Skeletal muscle tissue (tissue), 4 donors: ENCODE results near the gene ZFHX3. TPM values are rescaled to one million over a fixed set of nuclear protein-coding genes. Genes with fewer than 3 reads are reported as not detected.

Experiments
- H3K27ac ChIP-seq: one replicate; pipeline ENCODE4 v1.7.0; 2013; ENCODE audit warnings: mild to moderate bottlenecking, low read depth, low read length, inconsistent platforms
- H3K27me3 ChIP-seq, 3 donors: one replicate each; pipeline ENCODE4 v1.7.0; 2013; ENCODE audit warnings: low read length in 3 of 3; ENCODE audit not compliant: control insufficient read depth in 3 of 3, insufficient read depth in 3 of 3
- H3K36me3 ChIP-seq, 3 donors: one replicate each; pipeline ENCODE4 v1.7.0; 2013; ENCODE audit warnings: low read length in 3 of 3; ENCODE audit not compliant: control insufficient read depth in 3 of 3, insufficient read depth in 3 of 3
- H3K4me1 ChIP-seq, 3 donors: one replicate each; pipeline ENCODE4 v1.7.0; 2013; ENCODE audit warnings: low read length in 3 of 3, mild to moderate bottlenecking in 3 of 3; ENCODE audit not compliant: control insufficient read depth in 3 of 3, insufficient read depth in 3 of 3
- H3K4me3 ChIP-seq, 3 donors: one replicate each; pipeline ENCODE4 v1.7.0; 2013; ENCODE audit warnings: low read length in 3 of 3
- H3K9ac ChIP-seq, 3 donors: one replicate each; pipeline ENCODE4 v1.7.0; 2013; ENCODE audit warnings: low read length in 3 of 3, mild to moderate bottlenecking in 3 of 3, moderate library complexity in 2 of 3, low read depth in 1 of 3
- H3K9me3 ChIP-seq, 3 donors: one replicate each; pipeline ENCODE4 v1.7.0; 2013; ENCODE audit warnings: low read length in 3 of 3; ENCODE audit not compliant: control insufficient read depth in 3 of 3
- total RNA-seq: library from RNA; depleted of rRNA; stranded (reverse); fragments of >200 nt; gene quantifications from one replicate; pipeline ENCODE4 v1.2.3, GENCODE V29; 2014
- donor health status: Osteomylitis.

ZFHX3 gene
- total RNA-seq, 1 donor from 2014 or later: 8.9 TPM

- H3K9me3 ChIP-seq: no peaks in the 10 kb centered on the region
- no peaks in the 10 kb centered on the region for H3K36me3 ChIP-seq
- H3K4me3 ChIP-seq: no peak overlapping the region
- H3K27ac ChIP-seq: no peak overlapping the region
- no peaks in the 10 kb centered on the region for H3K27me3 ChIP-seq
- peak overlapping the region in 1 of 3 donors; percentile 10 for H3K9ac ChIP-seq
- H3K4me1 ChIP-seq: peaks cover 14 to 36% (median 33%) of the 10 kb centered on the region in 3 donors
These were observed 120.5 kb downstream of the ZFHX3 start for GRCh38 chr16:72927199-72928089.

- no peak overlapping the region for H3K9ac ChIP-seq
- H3K27ac ChIP-seq: no peak overlapping the region
- no peaks in the 10 kb centered on the region for H3K36me3 ChIP-seq
- no peaks in the 10 kb centered on the region for H3K9me3 ChIP-seq
- H3K4me1 ChIP-seq: peaks cover 23 to 38% (median 27%) of the 10 kb centered on the region in 3 donors
- no peaks in the 10 kb centered on the region for H3K27me3 ChIP-seq
- no peak overlapping the region for H3K4me3 ChIP-seq
These were observed 121.5 kb downstream of the ZFHX3 start for GRCh38 chr16:72926177-72927070.

- Histone ChIP-seq H3K9me3 (no peaks in the 10 kb centered on the region), H3K4me1 (peaks cover 21 to 32% (median 24%) of the 10 kb centered on the region in 3 donors), H3K36me3 (no peaks in the 10 kb centered on the region), H3K27ac (no peak overlapping the region), H3K9ac (no peak overlapping the region), H3K4me3 (no peak overlapping the region), H3K27me3 (no peaks in the 10 kb centered on the region)
These were observed 122.3 kb downstream of the ZFHX3 start for GRCh38 chr16:72925631-72925979.

- no peaks in the 10 kb centered on the region for H3K27me3 ChIP-seq
- no peak overlapping the region for H3K4me3 ChIP-seq
- peaks cover 21 to 28% (median 24%) of the 10 kb centered on the region in 3 donors for H3K4me1 ChIP-seq
- H3K27ac ChIP-seq: no peak overlapping the region
- H3K9ac ChIP-seq: no peak overlapping the region
- H3K9me3 ChIP-seq: no peaks in the 10 kb centered on the region
- H3K36me3 ChIP-seq: no peaks in the 10 kb centered on the region
These were observed 122.8 kb downstream of the ZFHX3 start for GRCh38 chr16:72924927-72925630.

- no peak overlapping the region for H3K27ac ChIP-seq
- H3K36me3 ChIP-seq: no peaks in the 10 kb centered on the region
- H3K9ac ChIP-seq: no peak overlapping the region
- H3K27me3 ChIP-seq: no peaks in the 10 kb centered on the region
- H3K9me3 ChIP-seq: no peaks in the 10 kb centered on the region
- H3K4me1 ChIP-seq: peaks cover 21 to 28% (median 23%) of the 10 kb centered on the region in 3 donors
- no peak overlapping the region for H3K4me3 ChIP-seq
These were observed 123.4 kb downstream of the ZFHX3 start for GRCh38 chr16:72924537-72924926.

GRCh38 chr16:72923757-72924156 lies 124.2 kb downstream of the ZFHX3 start:
- Histone ChIP-seq H3K36me3 (no peaks in the 10 kb centered on the region), H3K9ac (no peak overlapping the region), H3K4me3 (no peak overlapping the region), H3K4me1 (peaks cover 18 to 27% (median 21%) of the 10 kb centered on the region in 3 donors), H3K27ac (no peak overlapping the region), H3K27me3 (no peaks in the 10 kb centered on the region), H3K9me3 (no peaks in the 10 kb centered on the region)

GRCh38 chr16:72922714-72923113 lies 125.2 kb downstream of the ZFHX3 start:
- no peaks in the 10 kb centered on the region for H3K27me3 ChIP-seq
- peaks cover 13 to 20% (median 19%) of the 10 kb centered on the region in 3 donors for H3K4me1 ChIP-seq

GRCh38 chr16:72921620-72922019 lies 126.3 kb downstream of the ZFHX3 start:
- peak overlapping the region in 1 of 3 donors; percentile 50 for H3K9ac ChIP-seq
- no peak overlapping the region for H3K27ac ChIP-seq
- no peak overlapping the region for H3K4me3 ChIP-seq
- peaks cover 4 to 14% (median 12%) of the 10 kb centered on the region in 3 donors for H3K4me1 ChIP-seq
- H3K36me3 ChIP-seq: no peaks in the 10 kb centered on the region
- no peaks in the 10 kb centered on the region for H3K27me3 ChIP-seq
- no peaks in the 10 kb centered on the region for H3K9me3 ChIP-seq

More at GRCh38 chr16:72922714-72923113, 125.2 kb downstream of the ZFHX3 start:
- Histone ChIP-seq H3K27ac (no peak overlapping the region), H3K4me3 (no peak overlapping the region), H3K9ac (no peak overlapping the region), H3K36me3 (no peaks in the 10 kb centered on the region), H3K9me3 (no peaks in the 10 kb centered on the region)

- no peaks in the 10 kb centered on the region for H3K9me3 ChIP-seq
- H3K4me1 ChIP-seq: peaks cover 3 to 14% (median 11%) of the 10 kb centered on the region in 3 donors
- H3K27ac ChIP-seq: no peak overlapping the region
- no peaks in the 10 kb centered on the region for H3K27me3 ChIP-seq
- no peak overlapping the region for H3K4me3 ChIP-seq
- H3K36me3 ChIP-seq: no peaks in the 10 kb centered on the region
- no peak overlapping the region for H3K9ac ChIP-seq
These were observed 126.8 kb downstream of the ZFHX3 start for GRCh38 chr16:72921106-72921505.
